Measurements from ENCODE around the gene BSN.

The BSN gene

DNA sequence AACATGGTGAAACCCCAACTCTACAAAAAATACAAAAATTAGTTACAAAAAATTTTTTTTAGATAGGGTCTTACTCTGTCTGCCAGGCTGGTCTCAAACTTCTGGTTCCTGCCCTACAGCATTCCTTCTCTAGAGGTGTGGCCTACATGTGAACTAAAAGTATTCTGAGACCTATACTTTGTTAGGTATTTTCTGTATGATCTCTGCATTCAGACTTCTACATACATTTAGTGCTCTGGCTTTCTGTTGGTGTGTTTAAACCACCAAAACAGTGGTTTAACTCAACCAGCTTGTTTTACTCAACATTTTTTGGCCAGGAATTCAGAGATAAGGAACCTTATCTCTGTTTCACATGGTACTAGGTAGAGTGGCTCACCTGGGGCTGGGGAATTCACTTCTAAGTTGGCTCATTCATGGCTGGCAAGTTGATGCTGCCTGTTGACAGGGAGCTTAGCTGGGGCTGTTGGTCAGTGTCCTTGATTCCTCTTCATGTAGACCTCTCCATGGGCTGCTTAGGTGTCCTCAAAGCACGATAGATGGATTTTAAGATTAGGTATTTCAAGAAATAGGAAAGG lies 41.4 kb upstream of the BSN start:
- no peaks in the 10 kb centered on the region for H3K4me1 ChIP-seq (ENCODE audit: low read length)
- H4K20me1 ChIP-seq (ENCODE audit: insufficient read depth, low read length), result 0 out of 2 replicates have a peak, but pooled peaks cover 4% of the 10 kb centered on the region
- H3K4me3 ChIP-seq (ENCODE audit: low read length), result no peak overlapping the region
- no peak overlapping the region for H3K9ac ChIP-seq (ENCODE audit: low read length)
- H3K79me2 ChIP-seq (ENCODE audit: low read length), result no peaks in the 10 kb centered on the region
- no peaks in the 10 kb centered on the region for H3K9me3 ChIP-seq (ENCODE audit: insufficient read depth, low read length)
- TF ChIP-seq EZH2phosphoT487 (IDR thresholded peaks at IDR 0.05; ENCODE audit: low read depth) (no peak), CTCF (IDR thresholded peaks at IDR 0.05; ENCODE audit: low read depth, low read length) (no peak)
- no peak overlapping the region for H3K4me2 ChIP-seq (ENCODE audit: low read length)
- H3K36me3 ChIP-seq (replicated peaks; ENCODE audit: low read depth, low read length), result peaks cover 29% of the 10 kb centered on the region
- H2AFZ ChIP-seq (ENCODE audit: low read depth, low read length), result no peak overlapping the region
- H3K27me3 ChIP-seq (ENCODE audit: low read depth, low read length), result no peaks in the 10 kb centered on the region
- no peak overlapping the region for H3K27ac ChIP-seq (ENCODE audit: low read length)

GRCh38 chr3:49513494-49514124 lies 40.7 kb upstream of the BSN start:
- H3K9ac ChIP-seq (ENCODE audit: low read length), result no peak overlapping the region
- H3K79me2 ChIP-seq (ENCODE audit: low read length), result no peaks in the 10 kb centered on the region
- no peak overlapping the region for H2AFZ ChIP-seq (ENCODE audit: low read depth, low read length)
- H3K27ac ChIP-seq (ENCODE audit: low read length), result no peak overlapping the region
- H3K36me3 ChIP-seq (replicated peaks; ENCODE audit: low read depth, low read length), result peaks cover 30% of the 10 kb centered on the region
- TF ChIP-seq EZH2phosphoT487 (IDR thresholded peaks at IDR 0.05; ENCODE audit: low read depth) (no peak), CTCF (IDR thresholded peaks at IDR 0.05; ENCODE audit: low read depth, low read length) (no peak)
- no peak overlapping the region for H3K4me2 ChIP-seq (ENCODE audit: low read length)
- H3K27me3 ChIP-seq (ENCODE audit: low read depth, low read length), result no peaks in the 10 kb centered on the region
- H3K9me3 ChIP-seq (ENCODE audit: insufficient read depth, low read length), result no peaks in the 10 kb centered on the region
- H3K4me1 ChIP-seq (ENCODE audit: low read length), result no peaks in the 10 kb centered on the region
- peaks cover 7% of the 10 kb centered on the region; the same call in 1 of the 2 replicates for H4K20me1 ChIP-seq (ENCODE audit: insufficient read depth, low read length)
- H3K4me3 ChIP-seq (ENCODE audit: low read length), result no peak overlapping the region

DNA sequence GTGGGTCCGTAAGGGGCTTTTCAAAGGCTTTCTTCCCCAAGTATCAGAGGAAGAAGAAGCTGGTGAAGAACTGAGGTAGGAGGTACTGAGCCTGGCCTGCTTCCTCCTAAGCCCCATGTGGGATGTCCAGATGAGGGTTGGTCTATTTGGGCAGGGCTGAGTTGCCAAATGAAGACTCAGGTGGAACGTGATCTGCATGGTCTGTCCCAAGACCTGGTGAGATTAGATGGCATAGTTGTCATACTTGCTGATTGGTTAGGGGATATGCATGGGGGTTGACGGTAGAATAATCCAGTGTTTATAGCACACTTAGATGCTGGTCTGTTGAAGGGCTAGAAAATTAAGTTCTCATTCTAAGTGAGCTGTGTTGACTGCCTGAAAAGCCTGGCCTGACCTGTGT lies 36.3 kb upstream of the BSN start:
- TF ChIP-seq CTCF (IDR thresholded peaks at IDR 0.05; ENCODE audit: low read depth, low read length) (no peak), EZH2phosphoT487 (IDR thresholded peaks at IDR 0.05; ENCODE audit: low read depth) (no peak)
- Histone ChIP-seq H3K4me3 (ENCODE audit: low read length) (no peak overlapping the region), H3K4me2 (ENCODE audit: low read length) (no peak overlapping the region), H4K20me1 (ENCODE audit: insufficient read depth, low read length) (peaks cover 22% of the 10 kb centered on the region; the same call in 1 of the 2 replicates), H3K27me3 (ENCODE audit: low read depth, low read length) (no peaks in the 10 kb centered on the region), H3K4me1 (ENCODE audit: low read length) (no peaks in the 10 kb centered on the region), H3K79me2 (ENCODE audit: low read length) (no peaks in the 10 kb centered on the region), H2AFZ (ENCODE audit: low read depth, low read length) (no peak overlapping the region), H3K9ac (ENCODE audit: low read length) (no peak overlapping the region), H3K27ac (ENCODE audit: low read length) (no peak overlapping the region), H3K9me3 (ENCODE audit: insufficient read depth, low read length) (no peaks in the 10 kb centered on the region), H3K36me3 (replicated peaks; ENCODE audit: low read depth, low read length) (peaks cover 22% of the 10 kb centered on the region)

DNA sequence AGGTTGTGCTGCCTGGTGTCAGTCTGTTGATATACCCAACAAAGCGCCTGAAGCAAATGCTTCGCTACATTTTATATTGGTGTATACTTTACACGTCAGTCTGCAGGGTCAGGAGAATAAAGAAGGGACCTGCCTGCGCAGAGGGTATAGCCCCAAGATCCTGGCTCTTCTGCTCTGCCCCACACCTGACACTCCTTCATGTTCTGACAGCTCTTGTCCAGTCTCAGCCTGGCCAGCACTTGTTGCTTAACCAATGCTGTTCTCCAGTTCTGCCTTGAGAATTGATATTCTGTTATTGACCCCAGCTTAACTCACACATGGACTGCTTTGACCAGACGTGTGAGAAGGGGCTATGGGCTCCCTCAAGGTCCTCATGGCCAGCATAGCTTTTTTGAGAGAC lies 35.8 kb upstream of the BSN start:
- Histone ChIP-seq H3K36me3 (replicated peaks; ENCODE audit: low read depth, low read length) (peaks cover 21% of the 10 kb centered on the region), H3K79me2 (ENCODE audit: low read length) (no peaks in the 10 kb centered on the region), H3K27me3 (ENCODE audit: low read depth, low read length) (no peaks in the 10 kb centered on the region), H3K4me3 (ENCODE audit: low read length) (no peak overlapping the region), H4K20me1 (ENCODE audit: insufficient read depth, low read length) (peaks cover 25% of the 10 kb centered on the region; the same call in 1 of the 2 replicates), H3K27ac (ENCODE audit: low read length) (no peak overlapping the region), H2AFZ (ENCODE audit: low read depth, low read length) (no peak overlapping the region), H3K4me2 (ENCODE audit: low read length) (no peak overlapping the region), H3K9ac (ENCODE audit: low read length) (no peak overlapping the region), H3K4me1 (ENCODE audit: low read length) (peaks cover 1% of the 10 kb centered on the region; the same call in 1 of the 2 replicates), H3K9me3 (ENCODE audit: insufficient read depth, low read length) (no peaks in the 10 kb centered on the region)
- TF ChIP-seq EZH2phosphoT487 (IDR thresholded peaks at IDR 0.05; ENCODE audit: low read depth), result no peak
- TF ChIP-seq CTCF (IDR thresholded peaks at IDR 0.05; ENCODE audit: low read depth, low read length), result no peak

All from OCI-LY3 (cell line).